ENCODE results near the gene FCGR1A.
"Not testable (repeated sequence)": the region's sequence is repeated elsewhere in the genome, so short reads cannot be mapped to it uniquely, and the experiment has no call there.

FCGR1A gene

GRCh38 chr1:149833144-149833543 is 50.6 kb downstream of the FCGR1A start:
- not testable (repeated sequence) for DNase-seq (ENCODE audit: low spot score)

- not testable (repeated sequence) for DNase-seq (ENCODE audit: low spot score)
These were observed 58.7 kb downstream of the FCGR1A start for GRCh38 chr1:149841149-149841548.

All from hematopoietic multipotent progenitor cell treated with erythropoietin and hydrocortisone succinate and interleukin-3 and kit ligand, for 17 days (in vitro differentiated cells).